ENCODE results near the gene ACTL10.

The ACTL10 gene

DNA sequence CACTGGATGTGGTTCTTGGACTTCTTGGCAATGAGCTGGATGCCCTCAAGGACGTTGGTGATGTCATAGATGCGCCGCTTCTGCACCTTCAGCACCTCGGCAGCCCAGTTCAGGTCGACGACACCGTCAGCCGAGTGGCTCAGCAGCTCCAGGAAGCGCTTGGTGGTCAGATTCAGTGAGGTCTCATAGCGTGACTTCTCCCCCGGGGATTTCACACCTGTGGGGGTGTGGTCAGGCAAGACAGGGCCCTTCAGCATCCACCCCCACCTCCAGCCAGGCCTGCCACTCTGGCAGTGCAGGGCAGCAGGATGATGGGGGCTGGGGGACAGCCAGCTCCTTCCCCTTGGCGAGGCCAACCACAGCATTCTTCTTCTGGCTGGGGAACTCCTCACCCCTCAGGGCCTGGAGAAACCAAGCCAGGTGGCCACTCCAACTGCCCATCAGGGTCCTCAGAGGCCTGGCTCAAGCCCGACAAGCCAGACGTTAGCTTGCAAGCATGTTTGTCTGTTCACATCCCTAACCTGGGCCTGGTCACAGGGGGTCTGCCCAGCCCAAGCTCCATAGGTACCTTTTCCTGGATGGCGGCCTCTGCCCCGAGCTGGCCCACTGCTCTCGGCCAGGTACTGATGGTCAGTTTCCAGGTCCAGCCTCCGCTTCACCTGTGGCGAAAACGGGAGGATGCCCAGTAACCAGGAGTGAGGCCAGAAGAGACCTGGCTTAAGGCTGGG, 13.2 kb downstream of the ACTL10 start:
- Mint-ChIP-seq H3K9me3 (no peaks in the 10 kb centered on the region), H3K4me1 (peaks cover 22% of the 10 kb centered on the region), H3K36me3 (ENCODE audit: insufficient read depth) (peaks cover 1% of the 10 kb centered on the region), H3K27me3 (no peaks in the 10 kb centered on the region), H3K4me3 (peak overlapping the region; percentile 16), H3K27ac (ENCODE audit: low read depth) (peak overlapping the region; percentile 84)
- DNase-seq (ENCODE audit: low spot score in 2 of 2): peak in 1 of 2 donors; percentile 30
- ATAC-seq (replicated peaks; ENCODE audit: extremely low read depth, poor library complexity, severe bottlenecking): peak; percentile 61

DNA sequence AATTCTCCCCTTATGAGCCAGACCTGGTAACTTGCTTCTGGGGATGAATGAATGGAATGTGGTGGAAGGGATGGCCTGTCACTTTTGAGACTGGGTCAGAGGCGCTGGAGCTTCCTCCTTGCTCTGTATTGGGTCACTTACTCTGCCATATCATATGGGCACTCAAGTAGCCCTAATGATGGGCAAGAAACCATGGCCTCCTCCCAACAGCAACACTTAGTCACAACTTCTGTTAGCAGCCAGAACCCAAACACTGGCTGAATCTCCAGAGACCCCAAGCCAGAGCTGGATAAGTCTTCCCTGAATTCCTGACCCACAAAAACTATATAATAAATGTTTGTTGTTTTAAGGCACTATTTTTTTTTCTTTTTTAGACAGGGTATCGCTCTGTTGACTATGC, 13.9 kb downstream of the ACTL10 start:
- Mint-ChIP-seq H3K27ac (ENCODE audit: low read depth) (no peak overlapping the region), H3K4me3 (no peak overlapping the region), H3K9me3 (no peaks in the 10 kb centered on the region), H3K27me3 (no peaks in the 10 kb centered on the region), H3K36me3 (ENCODE audit: insufficient read depth) (peaks cover 1% of the 10 kb centered on the region), H3K4me1 (peaks cover 25% of the 10 kb centered on the region)
- DNase-seq (ENCODE audit: low spot score in 2 of 2) (no peak), ATAC-seq (replicated peaks; ENCODE audit: extremely low read depth, poor library complexity, severe bottlenecking) (no peak)

DNA sequence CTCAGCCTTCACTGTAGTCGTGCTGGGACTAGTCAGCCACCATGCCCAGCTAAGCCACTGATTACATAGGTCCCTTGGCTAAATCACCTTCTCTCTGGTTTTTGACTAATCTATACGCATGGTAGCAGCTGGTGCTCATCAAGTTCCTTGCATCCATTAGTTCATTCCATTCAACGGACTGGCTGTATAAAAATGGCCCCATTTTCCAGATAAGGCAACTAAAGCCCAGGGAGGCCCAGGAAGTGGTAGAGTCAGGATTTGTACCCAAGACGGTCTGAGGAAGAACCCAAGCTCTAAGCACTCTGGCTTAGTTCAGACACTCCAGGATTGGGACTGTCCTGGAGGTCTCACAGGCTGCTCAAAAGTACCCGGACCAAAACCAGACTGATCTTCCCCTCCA, 14.5 kb downstream of the ACTL10 start:
- no peaks in the 10 kb centered on the region for H3K27me3 Mint-ChIP-seq
- H3K27ac Mint-ChIP-seq (ENCODE audit: low read depth): no peak overlapping the region
- DNase-seq (ENCODE audit: low spot score in 2 of 2) (no peak), ATAC-seq (replicated peaks; ENCODE audit: extremely low read depth, poor library complexity, severe bottlenecking) (no peak)
- H3K36me3 Mint-ChIP-seq (ENCODE audit: insufficient read depth): peaks cover 1% of the 10 kb centered on the region
- peaks cover 25% of the 10 kb centered on the region for H3K4me1 Mint-ChIP-seq
- no peaks in the 10 kb centered on the region for H3K9me3 Mint-ChIP-seq
- H3K4me3 Mint-ChIP-seq: no peak overlapping the region

DNA sequence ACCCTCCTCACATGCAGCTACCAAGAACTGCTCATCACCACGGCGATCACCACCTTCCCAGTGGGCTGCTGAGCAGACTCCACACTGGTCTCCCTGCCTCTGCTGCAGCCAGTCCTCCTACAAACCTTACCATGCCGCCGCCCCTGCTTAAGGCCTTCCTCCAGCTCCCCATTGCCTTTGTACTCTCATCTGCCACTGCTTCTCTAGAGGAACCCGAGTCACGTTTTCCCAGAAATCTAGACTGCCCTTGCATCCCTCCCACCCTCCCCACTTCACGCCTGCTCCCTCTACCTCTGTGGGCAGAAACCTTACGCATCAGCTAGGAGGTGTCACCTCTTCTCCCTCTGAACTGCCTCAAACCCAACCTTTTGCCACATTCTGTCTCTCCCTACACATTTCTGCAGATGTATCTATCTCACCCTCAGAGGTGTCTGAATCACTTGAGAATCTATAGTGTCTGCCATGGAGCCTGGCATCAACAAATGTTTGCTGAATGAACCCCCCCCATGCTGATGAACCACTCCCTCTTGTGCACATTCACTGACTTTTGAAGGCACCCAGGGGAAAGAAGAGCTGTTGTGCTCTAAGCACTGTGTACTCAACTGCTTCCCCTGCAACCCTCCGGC, 15.1 kb downstream of the ACTL10 start:
- no peak for DNase-seq (ENCODE audit: low spot score in 2 of 2)
- Mint-ChIP-seq H3K4me1 (peaks cover 31% of the 10 kb centered on the region), H3K27ac (ENCODE audit: low read depth) (peak overlapping the region; percentile 0), H3K4me3 (no peak overlapping the region), H3K36me3 (ENCODE audit: insufficient read depth) (peaks cover 3% of the 10 kb centered on the region), H3K9me3 (no peaks in the 10 kb centered on the region), H3K27me3 (no peaks in the 10 kb centered on the region)
- ATAC-seq (replicated peaks; ENCODE audit: extremely low read depth, poor library complexity, severe bottlenecking): no peak

DNA sequence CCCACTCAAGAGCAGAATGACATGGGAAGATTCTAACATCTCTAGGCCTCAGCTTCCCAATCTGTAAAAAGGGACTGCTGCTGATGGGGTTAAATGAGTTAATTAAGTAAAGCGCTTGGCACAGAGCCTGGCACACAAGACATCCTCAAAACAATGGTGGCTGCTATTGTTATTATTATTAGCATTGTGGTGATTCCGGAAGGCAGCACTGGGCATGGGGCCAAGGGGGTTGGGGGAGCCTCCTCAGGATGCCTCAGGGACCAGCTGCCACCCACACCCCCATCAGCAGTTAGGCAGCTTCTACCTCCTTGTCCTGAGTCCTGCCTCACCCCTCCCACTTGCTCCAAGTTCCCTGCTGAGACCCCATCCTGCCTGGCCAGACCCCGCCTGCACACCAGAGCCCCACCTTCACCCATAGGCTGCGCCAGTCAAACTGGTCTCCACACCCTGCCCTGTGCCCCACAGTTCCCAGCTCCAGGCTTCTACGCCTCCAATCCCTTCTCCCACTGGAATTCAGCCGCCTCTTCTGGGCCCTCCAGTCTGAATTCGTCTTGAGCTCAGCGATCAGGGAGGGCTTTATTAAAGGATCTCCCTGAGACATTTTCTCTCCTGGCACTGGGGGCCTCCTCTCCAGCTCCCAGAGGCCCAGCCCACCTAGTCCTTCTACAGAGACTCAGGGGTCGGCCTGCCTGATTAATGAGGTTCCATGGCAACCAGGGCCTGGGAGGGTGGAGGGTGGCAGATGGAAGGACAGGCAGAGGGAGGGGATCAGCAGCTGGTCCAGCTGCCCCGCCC, 18.0 kb downstream of the ACTL10 start:
- H3K9me3 Mint-ChIP-seq: no peaks in the 10 kb centered on the region
- H3K4me3 Mint-ChIP-seq: peak overlapping the region; percentile 67
- H3K4me1 Mint-ChIP-seq: peaks cover 20% of the 10 kb centered on the region
- no peak for ATAC-seq (replicated peaks; ENCODE audit: extremely low read depth, poor library complexity, severe bottlenecking)
- no peak for DNase-seq (ENCODE audit: low spot score in 2 of 2)
- peaks cover 3% of the 10 kb centered on the region for H3K36me3 Mint-ChIP-seq (ENCODE audit: insufficient read depth)
- no peak overlapping the region for H3K27ac Mint-ChIP-seq (ENCODE audit: low read depth)
- no peaks in the 10 kb centered on the region for H3K27me3 Mint-ChIP-seq

DNA sequence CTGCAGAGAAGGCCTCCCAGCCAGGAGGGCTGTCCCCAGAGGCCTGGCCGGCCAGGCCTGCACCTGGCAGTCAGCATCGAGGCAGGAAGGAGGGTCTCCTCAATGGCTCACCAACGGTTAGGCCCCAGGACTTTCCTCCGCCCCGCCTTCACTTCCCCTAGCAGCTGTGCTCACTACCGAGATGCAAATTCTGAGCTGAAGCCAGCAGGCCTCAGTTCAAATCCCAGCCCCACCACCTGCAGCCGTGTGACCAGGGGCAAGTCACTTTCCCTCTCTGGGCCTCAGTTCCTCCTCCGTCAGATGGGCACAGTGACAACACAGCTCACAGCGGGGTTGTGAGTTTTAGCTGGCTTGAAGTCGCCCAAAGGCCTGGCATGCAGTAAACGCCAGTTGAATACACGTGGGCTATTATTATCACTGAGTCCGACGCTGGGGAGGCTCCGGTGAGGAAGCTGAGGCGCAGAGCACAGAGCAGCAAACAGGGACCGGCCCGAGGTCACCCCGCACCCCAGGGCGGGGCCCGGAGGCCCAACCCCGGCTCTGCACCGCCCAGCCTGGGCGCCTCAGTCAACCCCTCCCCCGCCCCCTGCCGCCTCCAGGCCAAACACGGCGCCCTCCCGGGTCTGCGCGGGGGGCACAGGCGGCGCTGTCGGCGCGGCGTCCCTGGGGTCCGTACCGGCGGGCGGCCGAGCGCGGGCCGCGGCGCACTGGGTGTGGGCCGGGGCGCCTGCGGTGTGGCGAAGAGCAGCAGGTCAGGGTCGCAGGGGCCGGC, 18.8 kb downstream of the ACTL10 start:
- H3K27ac Mint-ChIP-seq (ENCODE audit: low read depth): no peak overlapping the region
- peaks cover 3% of the 10 kb centered on the region for H3K36me3 Mint-ChIP-seq (ENCODE audit: insufficient read depth)
- no peaks in the 10 kb centered on the region for H3K27me3 Mint-ChIP-seq
- H3K4me3 Mint-ChIP-seq: peak overlapping the region; percentile 67
- H3K9me3 Mint-ChIP-seq: no peaks in the 10 kb centered on the region
- DNase-seq (ENCODE audit: low spot score in 2 of 2) (no peak), ATAC-seq (replicated peaks; ENCODE audit: extremely low read depth, poor library complexity, severe bottlenecking) (peak; percentile 42)
- H3K4me1 Mint-ChIP-seq: peaks cover 18% of the 10 kb centered on the region

DNA sequence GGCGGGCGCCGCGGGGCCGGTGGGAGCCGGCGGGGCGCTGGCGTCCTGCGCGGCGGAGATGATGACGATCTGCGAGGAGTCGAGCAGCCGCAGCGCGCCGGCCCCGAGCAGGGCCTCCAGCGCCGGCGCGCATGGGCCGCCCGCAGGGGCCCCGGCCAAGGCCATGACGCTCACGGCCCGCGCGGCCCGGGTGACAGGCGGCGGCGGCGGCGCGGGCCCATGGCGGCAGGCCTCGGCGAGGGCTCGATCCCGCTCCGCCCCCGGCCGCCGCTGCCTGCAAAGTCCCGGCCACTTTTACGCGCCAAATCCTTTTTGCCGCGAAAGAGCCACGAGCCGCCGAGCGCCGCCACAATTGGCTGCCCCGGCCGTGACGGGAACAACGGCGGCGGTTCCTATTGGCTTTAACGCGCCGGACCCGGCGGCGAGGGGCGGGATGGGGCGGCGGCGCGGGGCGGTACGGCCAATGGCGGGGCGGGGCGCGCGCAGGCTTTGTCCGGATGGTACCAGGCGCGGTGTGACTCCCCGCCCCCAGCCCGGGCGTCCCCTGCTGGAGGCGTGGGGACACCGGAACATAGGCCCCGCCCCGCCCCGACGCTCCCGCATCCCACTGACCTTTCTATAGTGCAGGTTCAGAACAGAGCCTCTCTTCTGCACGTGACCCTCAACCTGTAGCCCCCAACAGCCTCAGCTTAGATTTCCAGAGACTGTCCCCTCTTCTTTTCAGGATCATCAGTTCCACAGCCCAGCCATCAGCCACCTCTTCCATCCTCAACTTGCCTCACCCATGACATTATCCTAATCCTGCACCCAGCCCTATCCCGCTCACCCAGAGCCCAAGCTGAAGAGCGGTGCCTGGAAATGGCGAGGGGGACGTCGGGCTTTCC, 19.6 kb downstream of the ACTL10 start, which contains the start of gene E2F1:
Gene E2F1 (minus strand): TSS at position 286 of the 884 bp plus-strand sequence. CDS start 121 bp downstream, at position 165.
- Mint-ChIP-seq H3K27ac (ENCODE audit: low read depth) (peak within 1 kb of the TSS; percentile 84), H3K9me3 (no peaks in the 10 kb centered on the region), H3K27me3 (no peaks in the 10 kb centered on the region), H3K36me3 (ENCODE audit: insufficient read depth) (peaks cover 3% of the 10 kb centered on the region), H3K4me1 (peaks cover 18% of the 10 kb centered on the region), H3K4me3 (peak within 1 kb of the TSS; percentile 78)
- DNase-seq (ENCODE audit: low spot score in 2 of 2) (peak; percentile 87), ATAC-seq (replicated peaks; ENCODE audit: extremely low read depth, poor library complexity, severe bottlenecking) (peak; percentile 94)

DNA sequence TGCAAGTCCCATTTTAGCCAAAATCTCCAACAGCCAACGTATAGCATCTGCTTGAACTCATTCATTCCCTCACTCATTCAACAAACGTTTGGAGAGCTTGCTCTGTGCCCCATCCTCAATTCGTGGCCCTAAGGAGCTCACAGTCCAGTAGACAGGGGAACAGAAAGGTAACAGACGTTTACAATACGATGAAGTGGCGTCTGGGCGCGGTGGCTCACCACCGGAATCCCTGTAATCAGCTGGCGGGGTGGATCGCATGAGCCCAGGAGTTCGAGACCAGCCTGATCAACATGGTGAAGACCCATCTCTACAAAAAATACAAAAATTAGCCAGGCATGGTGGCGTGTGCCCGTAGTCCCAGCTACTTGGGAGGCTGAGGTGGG, 20.2 kb downstream of the ACTL10 start:
- no peak for DNase-seq (ENCODE audit: low spot score in 2 of 2)
- H3K36me3 Mint-ChIP-seq (ENCODE audit: insufficient read depth): peaks cover 3% of the 10 kb centered on the region
- H3K27me3 Mint-ChIP-seq: no peaks in the 10 kb centered on the region
- H3K9me3 Mint-ChIP-seq: no peaks in the 10 kb centered on the region
- H3K4me3 Mint-ChIP-seq: peak overlapping the region; percentile 78
- peak overlapping the region; percentile 84 for H3K27ac Mint-ChIP-seq (ENCODE audit: low read depth)
- H3K4me1 Mint-ChIP-seq: peaks cover 18% of the 10 kb centered on the region
- ATAC-seq (replicated peaks; ENCODE audit: extremely low read depth, poor library complexity, severe bottlenecking): no peak

DNA sequence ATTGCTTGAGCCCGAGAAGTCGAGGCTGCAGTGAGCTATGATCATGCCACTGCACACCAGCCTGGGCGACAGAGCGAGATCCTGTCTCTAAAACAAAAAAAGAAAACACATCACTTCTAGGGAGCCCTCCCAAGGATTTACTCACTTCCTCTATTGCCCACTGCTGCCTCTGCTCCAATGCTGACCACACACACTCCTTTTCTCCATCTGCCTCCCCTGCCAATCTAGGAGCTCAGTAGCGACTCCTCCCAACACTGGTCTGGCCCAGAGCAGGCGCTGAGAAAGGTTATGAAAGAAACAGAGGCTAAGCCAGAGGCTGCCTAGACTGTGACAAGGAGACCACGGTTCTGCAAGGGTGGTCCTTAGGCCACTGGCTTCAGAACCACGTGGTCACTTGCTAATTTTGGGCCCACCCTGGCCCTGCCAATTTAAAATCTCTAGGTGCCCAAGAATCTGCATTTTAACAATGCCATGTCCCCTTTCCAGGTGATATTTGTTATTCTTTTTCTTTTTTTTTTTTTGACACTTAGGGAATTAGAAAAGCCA, 20.7 kb downstream of the ACTL10 start:
- Mint-ChIP-seq H3K27ac (ENCODE audit: low read depth) (no peak overlapping the region), H3K4me1 (peaks cover 18% of the 10 kb centered on the region), H3K9me3 (no peaks in the 10 kb centered on the region), H3K36me3 (ENCODE audit: insufficient read depth) (peaks cover 3% of the 10 kb centered on the region), H3K4me3 (peak overlapping the region; percentile 78), H3K27me3 (no peaks in the 10 kb centered on the region)
- no peak for DNase-seq (ENCODE audit: low spot score in 2 of 2)
- ATAC-seq (replicated peaks; ENCODE audit: extremely low read depth, poor library complexity, severe bottlenecking): no peak

DNA sequence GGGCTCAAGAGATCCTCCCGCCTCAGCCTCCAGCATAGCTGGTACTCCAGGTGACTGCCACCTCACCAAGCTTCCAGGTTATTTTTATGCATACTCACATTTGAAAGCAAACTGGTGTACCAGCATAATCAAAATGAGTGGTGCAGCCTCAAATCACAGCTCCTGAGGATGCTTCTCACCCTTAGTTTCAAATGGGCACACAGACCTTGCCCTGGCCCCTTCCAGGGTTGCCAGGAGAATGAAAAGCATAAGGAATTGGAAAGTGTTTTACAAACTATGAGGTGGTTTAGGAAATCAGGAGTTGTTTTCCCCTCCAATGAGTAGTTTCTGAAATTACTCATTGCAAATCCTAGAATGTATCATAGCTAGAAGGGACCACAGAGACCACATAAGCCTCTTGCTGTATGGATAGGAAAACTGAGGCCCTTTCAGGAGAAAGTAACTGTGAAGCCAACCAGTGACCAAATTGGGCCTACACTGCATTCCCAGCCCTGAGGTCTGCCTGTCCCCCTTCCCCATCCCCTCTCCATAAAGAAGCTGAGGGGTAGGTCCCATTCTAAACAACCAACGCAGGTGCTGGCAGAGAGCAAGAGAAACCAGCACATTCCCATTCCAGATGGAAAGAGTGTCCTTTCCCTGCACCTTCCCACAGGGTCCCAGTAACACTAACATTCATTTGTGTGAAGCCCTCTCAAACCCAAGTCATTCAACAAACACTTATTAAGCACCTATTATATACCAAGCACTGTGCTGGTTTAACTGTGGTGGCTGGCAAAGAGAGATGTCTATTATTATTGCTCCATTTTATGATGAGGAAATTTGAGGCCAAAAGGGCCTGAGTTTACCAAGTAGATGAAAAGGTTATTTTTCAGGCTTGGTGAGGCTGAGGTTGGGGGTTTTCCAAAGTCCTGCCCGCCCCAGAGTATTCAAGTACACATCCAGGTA, 21.5 kb downstream of the ACTL10 start:
- H3K9me3 Mint-ChIP-seq: no peaks in the 10 kb centered on the region
- peaks cover 18% of the 10 kb centered on the region for H3K4me1 Mint-ChIP-seq
- ATAC-seq (replicated peaks; ENCODE audit: extremely low read depth, poor library complexity, severe bottlenecking) (no peak), DNase-seq (ENCODE audit: low spot score in 2 of 2) (no peak)
- no peak overlapping the region for H3K4me3 Mint-ChIP-seq
- no peaks in the 10 kb centered on the region for H3K27me3 Mint-ChIP-seq
- H3K27ac Mint-ChIP-seq (ENCODE audit: low read depth): no peak overlapping the region
- peaks cover 3% of the 10 kb centered on the region for H3K36me3 Mint-ChIP-seq (ENCODE audit: insufficient read depth)
